Measurements from ENCODE around the gene GJB1. TPM values are rescaled to one million over a fixed set of nuclear protein-coding genes. Genes with fewer than 3 reads are reported as not detected.

Gene GJB1
- total and polyA plus RNA-seq, 2 experiments from 2014 or later: 0.14 TPM; not detected in 1

- no peak overlapping the region for H3K27ac Mint-ChIP-seq
These were observed 45.7 kb upstream of the GJB1 start for GRCh38 chrX:71177327-71177726.

More at GRCh38 chrX:71177327-71177726, 45.7 kb upstream of the GJB1 start:
- H3K27me3 Mint-ChIP-seq (ENCODE audit: insufficient read depth, low read depth, poor library complexity): peaks cover 3% of the 10 kb centered on the region
- Histone ChIP-seq H3K4me3 (no peak overlapping the region), H3K4me1 (ENCODE audit: insufficient read depth) (no peaks in the 10 kb centered on the region), H3K27me3 (ENCODE audit: insufficient read depth) (no peaks in the 10 kb centered on the region), H3K9me2 (ENCODE audit: insufficient read depth) (no peaks in the 10 kb centered on the region), H4K20me1 (replicated peaks; ENCODE audit: insufficient read depth) (no peaks in the 10 kb centered on the region), H3F3A (replicated peaks; ENCODE audit: low read depth) (no peaks in the 10 kb centered on the region), H2AFZ (no peak overlapping the region), H3K36me3 (ENCODE audit: insufficient read depth) (no peaks in the 10 kb centered on the region), H3K4me2 (no peak overlapping the region), H3K27ac (ENCODE audit: low read depth) (no peak overlapping the region), H3K79me2 (replicated peaks; ENCODE audit: insufficient read depth) (no peaks in the 10 kb centered on the region)
- H3K9me3 Mint-ChIP-seq: no peaks in the 10 kb centered on the region; the same call in 2 of the 3 replicates
- TF ChIP-seq REST (IDR thresholded peaks at IDR 0.05; ENCODE audit: unreplicated experiment) (no peak), ZNF462 (CRISPR knock-in tag; IDR thresholded peaks at IDR 0.05) (no peak), ZNF114 (CRISPR knock-in tag; IDR thresholded peaks at IDR 0.05) (no peak), EZH2phosphoT487 (IDR thresholded peaks at IDR 0.05; ENCODE audit: unreplicated experiment) (no peak), ETS1 (IDR thresholded peaks at IDR 0.05) (no peak), POLR2AphosphoS5 (IDR thresholded peaks at IDR 0.05; ENCODE audit: low read depth) (no peak), CREB1 (CRISPR knock-in tag; IDR thresholded peaks at IDR 0.05; ENCODE audit: low read depth) (no peak), CTCF (conservative IDR thresholded peaks at IDR 0.05; ENCODE audit: low read depth in 2 of 2) (no peak), EZH2 (IDR thresholded peaks at IDR 0.05; ENCODE audit: low read depth, unreplicated experiment) (no peak), JUNB (IDR thresholded peaks at IDR 0.05; ENCODE audit: unreplicated experiment) (no peak)
- no peak for DNase-seq (ENCODE audit: low spot score)
- no peak for ATAC-seq
- no peak overlapping the region for H3K4me3 Mint-ChIP-seq
- no peaks in the 10 kb centered on the region; the same call in 2 of the 3 replicates for H3K36me3 Mint-ChIP-seq (ENCODE audit: low read depth)
- peaks cover 8% of the 10 kb centered on the region for H3K4me1 Mint-ChIP-seq
